DOHH2 (cell line): ENCODE data around the gene PNMA8A.
"Not testable (repeated sequence)": the region's sequence is repeated elsewhere in the genome, so short reads cannot be mapped to it uniquely, and the experiment has no call there.

Source experiments
- H3F3A ChIP-seq: fragments of 200-600 bp; sonication (generic), shearing (Covaris generic); 2 replicates; pipeline ENCODE4 v1.6.0; 2016; ENCODE audit warnings: antibody characterized with exemption, mild to moderate bottlenecking; ENCODE audit not compliant: control insufficient read depth, insufficient read depth
- H3K27ac ChIP-seq: fragments of 200-600 bp; sonication (generic); 2 replicates; pipeline ENCODE4 v1.5.1; 2014; ENCODE audit warnings: low read depth, mild to moderate bottlenecking, low read length, moderate library complexity
- H3K27me3 ChIP-seq: fragments of 200-600 bp; sonication (generic); 2 replicates; pipeline ENCODE4 v1.6.1; 2014; ENCODE audit warnings: mild to moderate bottlenecking, low read length, mixed read lengths; ENCODE audit not compliant: control insufficient read depth
- H3K36me3 ChIP-seq: fragments of 200-600 bp; sonication (generic); 2 replicates; pipeline ENCODE4 v1.6.1; 2014; ENCODE audit warnings: mild to moderate bottlenecking, low read length, moderate library complexity, mixed read lengths; ENCODE audit not compliant: control insufficient read depth
- H3K4me1 ChIP-seq: fragments of 200-600 bp; sonication (generic); 2 replicates; pipeline ENCODE4 v1.6.1; 2014; ENCODE audit warnings: mild to moderate bottlenecking, low read length, mixed read lengths; ENCODE audit not compliant: control insufficient read depth
- H3K4me2 ChIP-seq: fragments of 200-600 bp; sonication (generic); 2 replicates; pipeline ENCODE4 v1.6.0; 2014; ENCODE audit warnings: mild to moderate bottlenecking, low read length, moderate library complexity
- H3K4me3 ChIP-seq: fragments of 200-600 bp; sonication (generic); 2 replicates; pipeline ENCODE4 v1.5.1; 2014; ENCODE audit warnings: mild to moderate bottlenecking, low read length, mixed read lengths
- H3K79me2 ChIP-seq: fragments of 200-600 bp; sonication (generic); 2 replicates; pipeline ENCODE4 v1.6.1; 2014; ENCODE audit warnings: mild to moderate bottlenecking, low read length, mixed read lengths; ENCODE audit not compliant: control insufficient read depth
- H3K9me2 ChIP-seq: fragments of 200-600 bp; sonication (generic); replicated peaks from 2 replicates; pipeline ENCODE4 v1.6.1; 2014; ENCODE audit warnings: mild to moderate bottlenecking, low read length, mixed read lengths; ENCODE audit not compliant: control insufficient read depth
- H3K9me3 ChIP-seq: fragments of 200-600 bp; sonication (generic); 2 replicates; pipeline ENCODE4 v1.6.1; 2014; ENCODE audit warnings: antibody characterized with exemption, low read length, mixed read lengths; ENCODE audit not compliant: control insufficient read depth, insufficient read depth
- H4K20me1 ChIP-seq: fragments of 200-600 bp; sonication (generic); 2 replicates; pipeline ENCODE4 v1.6.0; 2014; ENCODE audit warnings: low read depth, mild to moderate bottlenecking, antibody characterized with exemption, low read length, moderate library complexity; ENCODE audit not compliant: control insufficient read depth, insufficient read depth
- CTCF ChIP-seq: fragments of 200-600 bp; sonication (generic); IDR thresholded peaks from one replicate; pipeline ENCODE4 v1.5.1; 2014; ENCODE audit warnings: antibody characterized with exemption, mild to moderate bottlenecking, low read depth, low read length; ENCODE audit not compliant: poor library complexity, severe bottlenecking
- EZH2phosphoT487 ChIP-seq: fragments of 200-600 bp; sonication (generic); IDR thresholded peaks from 2 replicates; pipeline ENCODE4 v1.6.1; 2017; ENCODE audit warnings: borderline replicate concordance, mild to moderate bottlenecking, antibody characterized with exemption, low read length, moderate library complexity, mixed read lengths

PNMA8A gene

GRCh38 chr19:46435009-46435408 lies 36.4 kb downstream of the PNMA8A start:
- Histone ChIP-seq H3K4me2 (no peak overlapping the region), H3K27ac (no peak overlapping the region), H3K9me3 (no peaks in the 10 kb centered on the region), H4K20me1 (no peaks in the 10 kb centered on the region), H3K79me2 (no peaks in the 10 kb centered on the region), H3K36me3 (no peaks in the 10 kb centered on the region), H3K4me1 (no peaks in the 10 kb centered on the region), H3K9me2 (no peaks in the 10 kb centered on the region), H3F3A (no peaks in the 10 kb centered on the region), H3K4me3 (no peak overlapping the region), H3K27me3 (peaks cover 2% of the 10 kb centered on the region; the same call in 1 of the 2 replicates)
- TF ChIP-seq CTCF (no peak), EZH2phosphoT487 (no peak)

GRCh38 chr19:46433470-46433869 lies 37.9 kb downstream of the PNMA8A start:
- not testable (repeated sequence) for H3F3A ChIP-seq, H3K27me3 ChIP-seq, H3K9me2 ChIP-seq, H3K36me3 ChIP-seq, H3K4me2 ChIP-seq, H3K79me2 ChIP-seq, H3K27ac ChIP-seq, H3K4me3 ChIP-seq, H3K4me1 ChIP-seq, H4K20me1 ChIP-seq, H3K9me3 ChIP-seq

- Histone ChIP-seq H3K27ac (no peak overlapping the region), H3K4me1 (peaks cover 11% of the 10 kb centered on the region), H3K9me3 (no peaks in the 10 kb centered on the region), H3K36me3 (no peaks in the 10 kb centered on the region), H3K79me2 (no peaks in the 10 kb centered on the region), H3K9me2 (no peaks in the 10 kb centered on the region), H3K4me2 (no peak overlapping the region), H4K20me1 (no peaks in the 10 kb centered on the region), H3F3A (no peaks in the 10 kb centered on the region), H3K27me3 (peaks cover 20% of the 10 kb centered on the region), H3K4me3 (no peak overlapping the region)
- TF ChIP-seq EZH2phosphoT487 (no peak), CTCF (peak; percentile 31)
These were observed 39.5 kb downstream of the PNMA8A start for GRCh38 chr19:46431824-46432223.

GRCh38 chr19:46429999-46430398 lies 41.4 kb downstream of the PNMA8A start:
- TF ChIP-seq CTCF: no peak
- no peak for TF ChIP-seq EZH2phosphoT487
- Histone ChIP-seq H3K79me2 (no peaks in the 10 kb centered on the region), H3K27me3 (peaks cover 34% of the 10 kb centered on the region), H4K20me1 (no peaks in the 10 kb centered on the region), H3K9me2 (no peaks in the 10 kb centered on the region), H3F3A (no peaks in the 10 kb centered on the region), H3K9me3 (no peaks in the 10 kb centered on the region), H3K4me3 (no peak overlapping the region), H3K4me1 (peaks cover 21% of the 10 kb centered on the region), H3K36me3 (no peaks in the 10 kb centered on the region), H3K4me2 (no peak overlapping the region), H3K27ac (no peak overlapping the region)
